NCI-H2081 treated with DMSO at 0.1 percent for 48 hours (cell line): Measurements from ENCODE around the gene THAP11.
A peak's percentile ranks its signal among the peaks of the same experiment; 100 is the strongest.

ENCODE experiments used
- DNase-seq: peaks from one replicate; lab custom pipeline; 2025; lab: John Stamatoyannopoulos, UW

THAP11 gene

GRCh38 chr16:67841816-67842508 lies at the start of gene THAP11:
TSS of gene THAP11 (plus strand) at chr16:67842320. CDS start at chr16:67842555, 235 bp downstream.
- peak; percentile 68 for DNase-seq

DNA sequence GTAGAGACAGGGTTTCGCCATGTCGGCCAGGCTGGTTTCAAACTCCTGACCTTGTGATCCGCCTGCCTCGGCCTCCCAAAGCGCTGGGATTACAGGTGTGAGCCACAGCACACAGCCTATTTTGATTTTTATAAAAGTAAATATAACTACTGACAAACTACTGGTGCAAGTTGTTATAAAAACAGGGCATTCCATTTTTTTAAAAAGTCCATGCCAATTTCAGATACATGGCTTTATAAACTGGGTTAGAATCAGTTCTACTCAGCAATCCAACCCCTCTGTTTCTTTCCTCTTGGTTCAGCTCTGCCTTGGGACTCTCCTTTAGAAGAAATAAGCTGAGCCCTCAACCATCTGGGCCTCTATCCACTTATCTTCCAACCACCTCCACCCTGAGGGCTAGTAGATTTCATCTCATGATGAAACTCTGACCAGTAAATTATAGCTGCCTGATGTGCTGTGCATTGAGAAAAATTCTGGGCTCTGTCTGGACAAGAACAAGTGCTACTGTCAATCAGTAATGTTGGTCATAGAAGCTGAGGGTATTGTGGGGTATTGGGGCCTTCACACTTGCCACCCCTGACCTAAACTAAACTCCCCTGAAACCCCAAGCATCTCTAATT lies 45.9 kb upstream of the THAP11 start:
- DNase-seq: no peak

- DNase-seq: no peak
Measured at GRCh38 chr16:67800338-67800926, 41.7 kb upstream of the THAP11 start.

DNA sequence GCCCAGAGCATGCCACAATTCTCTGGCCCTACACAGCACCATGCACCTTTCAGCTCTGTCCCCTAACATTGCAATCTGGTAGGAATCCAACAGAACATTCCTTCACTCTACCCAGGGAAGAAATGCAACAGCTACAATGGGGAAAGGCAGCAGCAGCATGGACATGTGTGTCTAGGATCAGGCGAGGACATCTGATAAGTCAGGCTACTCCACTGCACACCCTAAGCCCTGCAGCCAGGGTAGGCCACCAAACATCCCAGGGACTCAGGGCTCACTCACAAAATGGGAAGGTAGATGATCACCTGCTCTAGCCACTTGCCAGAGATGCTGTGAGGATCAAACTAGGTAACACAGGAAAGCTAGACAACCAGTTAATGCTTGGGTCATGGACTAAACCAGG lies 40.9 kb upstream of the THAP11 start:
- DNase-seq: no peak

GRCh38 chr16:67801883-67802282 lies 40.2 kb upstream of the THAP11 start:
- no peak for DNase-seq

GRCh38 chr16:67803894-67804293 lies 38.2 kb upstream of the THAP11 start:
- no peak for DNase-seq

DNA sequence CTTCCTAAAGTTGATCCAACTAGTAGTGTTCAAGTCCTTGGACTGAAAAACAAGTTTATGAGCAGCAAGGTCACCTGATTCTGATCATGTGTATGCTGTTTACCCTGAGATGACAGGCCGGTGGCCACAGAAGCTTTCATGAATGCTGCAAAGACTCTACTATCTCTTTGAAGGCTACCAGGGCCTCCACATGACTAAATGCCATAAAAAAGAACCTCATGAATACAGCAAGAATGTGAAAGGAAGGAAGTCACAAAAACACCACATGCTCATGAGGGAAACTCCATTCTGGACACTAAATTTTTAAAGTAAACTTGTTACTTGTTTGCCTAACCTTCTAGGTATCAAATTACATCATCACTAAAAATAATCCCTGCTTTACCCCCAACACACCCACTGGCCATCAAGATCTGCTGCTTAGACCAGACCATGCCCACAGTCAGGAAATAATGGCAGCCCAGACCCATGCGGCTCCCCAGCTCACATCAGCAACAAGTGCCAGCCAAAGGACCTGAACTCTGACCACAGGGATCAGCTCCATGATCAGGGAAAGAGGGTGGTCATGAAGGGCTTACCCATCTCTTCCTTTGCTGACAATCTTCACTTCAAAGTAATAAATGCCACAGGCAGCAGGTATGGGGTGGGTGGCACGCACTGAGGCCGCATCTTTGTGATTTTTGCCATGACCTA lies 37.1 kb upstream of the THAP11 start:
- DNase-seq: no peak

DNA sequence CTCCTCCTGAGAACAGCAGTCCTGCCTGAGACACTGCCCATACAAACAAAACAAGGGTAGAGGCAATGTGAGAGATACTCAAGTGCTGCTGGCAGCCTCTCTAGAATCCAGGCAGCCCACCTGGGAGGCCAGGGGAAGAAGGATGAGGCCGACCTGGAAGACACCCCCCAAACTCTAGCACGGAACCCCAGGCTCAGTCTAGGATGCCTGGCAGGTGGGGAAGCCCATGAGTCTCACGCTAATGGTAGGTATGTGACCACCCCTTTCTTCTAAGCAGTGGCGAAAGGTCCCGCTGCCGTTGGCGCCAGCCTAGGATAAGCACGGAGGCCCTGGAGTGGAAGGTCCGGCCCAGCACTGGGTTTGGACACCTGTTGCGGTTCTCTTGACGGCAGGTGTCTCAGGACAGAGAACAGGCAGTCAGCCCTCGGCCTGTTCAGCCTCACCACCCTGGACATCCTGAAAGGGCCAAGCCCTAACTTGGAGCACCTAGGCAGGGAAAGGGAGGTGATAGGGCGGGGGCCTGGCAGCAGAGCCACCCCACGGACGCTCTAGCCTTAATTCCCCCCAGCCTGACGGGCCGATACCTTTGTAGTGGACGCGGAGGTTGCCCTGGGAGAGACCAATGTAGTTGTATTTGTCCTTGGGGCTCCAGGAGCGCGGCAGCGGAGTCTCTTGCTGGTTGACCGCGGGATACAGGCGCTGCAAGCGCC lies 36.2 kb upstream of the THAP11 start:
- no peak for DNase-seq

- peak; percentile 90 for DNase-seq
Measured at GRCh38 chr16:67806428-67807147, 35.5 kb upstream of the THAP11 start, which contains the start of the genes RANBP10 and TSNAXIP1. TSS of gene RANBP10 (minus strand) at chr16:67806560. CDS start at chr16:67806536, 24 bp downstream. TSS of gene TSNAXIP1 (plus strand) at chr16:67806889. CDS start at chr16:67807150, 261 bp downstream.

DNA sequence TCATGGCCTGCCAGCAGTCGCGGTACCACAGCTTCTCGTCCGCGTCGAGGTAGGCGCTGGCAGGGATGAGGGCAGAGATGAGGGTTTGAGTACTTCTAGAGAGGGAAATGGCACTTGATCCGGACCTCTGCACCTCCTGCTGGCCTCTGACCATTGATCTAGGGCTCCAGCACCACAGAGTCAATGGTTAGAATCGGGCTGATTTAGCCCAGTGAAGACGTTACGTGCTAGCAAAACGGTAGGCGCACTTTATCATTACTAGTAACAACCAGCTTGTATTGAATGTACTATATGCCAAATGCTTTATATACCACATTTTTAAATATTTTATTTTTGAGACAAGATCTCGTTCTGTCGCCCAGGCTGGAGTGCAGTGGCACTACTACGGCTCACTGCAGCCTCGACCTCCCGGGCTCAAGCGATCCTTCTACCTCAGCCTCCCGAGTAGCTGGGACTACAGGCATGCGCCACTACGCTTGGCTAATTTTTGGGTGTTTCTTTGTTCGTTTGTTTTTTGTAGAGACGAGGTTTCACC lies 34.9 kb upstream of the THAP11 start:
- no peak for DNase-seq

DNA sequence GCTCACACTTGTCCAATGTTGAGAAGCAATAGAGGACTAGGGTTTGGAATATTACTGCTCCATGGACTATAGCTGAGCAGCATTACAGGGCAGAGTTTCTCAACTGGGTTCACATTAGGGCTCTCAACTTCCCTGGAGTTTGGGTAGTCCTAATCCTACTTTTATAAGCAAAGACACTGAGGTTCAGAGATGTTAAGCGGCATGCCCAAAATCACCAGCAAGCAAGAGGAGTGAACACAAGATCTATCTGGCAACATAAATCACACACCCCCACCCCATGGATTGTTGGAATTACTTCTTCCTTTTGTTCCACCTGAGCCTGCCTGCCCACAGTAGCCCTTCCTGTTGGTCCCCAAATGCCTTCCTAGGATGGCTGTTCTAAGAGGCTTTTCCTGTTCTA lies 30.2 kb upstream of the THAP11 start:
- DNase-seq: no peak

GRCh38 chr16:67814567-67814966 lies 27.6 kb upstream of the THAP11 start:
- no peak for DNase-seq

- no peak for DNase-seq
Measured at GRCh38 chr16:67820608-67821259, 21.4 kb upstream of the THAP11 start.

DNA sequence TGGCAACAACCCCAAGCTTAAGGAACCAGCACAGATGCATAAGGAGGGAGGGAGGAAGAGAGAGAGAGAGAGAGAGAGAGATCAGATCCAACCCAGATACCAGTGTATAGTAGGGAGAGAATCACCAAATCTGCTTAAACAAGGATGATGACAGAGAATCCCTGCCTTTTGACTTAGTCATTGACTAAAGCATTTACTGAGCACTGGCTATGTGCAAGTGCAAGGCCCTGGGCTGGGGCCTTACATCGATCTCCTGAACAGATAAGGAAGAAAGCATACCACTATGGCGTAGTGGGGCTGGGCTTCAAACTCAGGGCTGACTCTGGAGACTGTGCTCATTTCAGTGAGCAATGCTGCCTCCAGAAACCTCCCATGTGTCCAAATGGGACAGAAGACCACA lies 19.6 kb upstream of the THAP11 start:
- DNase-seq: no peak

GRCh38 chr16:67825119-67825518 lies 17.0 kb upstream of the THAP11 start:
- DNase-seq: no peak

DNA sequence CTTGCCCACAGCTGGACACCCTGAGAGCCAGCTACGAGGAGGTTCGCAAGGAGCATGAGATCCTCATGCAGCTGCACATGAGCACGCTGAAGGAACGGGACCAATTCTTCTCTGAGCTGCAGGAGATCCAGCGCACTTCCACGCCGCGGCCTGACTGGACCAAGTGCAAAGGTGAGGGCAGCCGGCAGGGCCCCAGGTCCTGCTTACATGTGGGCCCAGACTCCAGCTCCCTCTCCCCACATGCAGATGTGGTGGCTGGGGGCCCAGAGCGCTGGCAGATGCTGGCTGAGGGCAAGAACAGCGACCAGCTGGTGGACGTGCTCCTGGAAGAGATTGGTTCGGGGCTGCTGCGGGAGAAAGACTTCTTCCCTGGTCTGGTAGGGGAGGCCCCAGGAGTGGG lies 16.2 kb upstream of the THAP11 start:
- no peak for DNase-seq

GRCh38 chr16:67828651-67829050 lies 13.5 kb upstream of the THAP11 start:
- DNase-seq: no peak

DNA sequence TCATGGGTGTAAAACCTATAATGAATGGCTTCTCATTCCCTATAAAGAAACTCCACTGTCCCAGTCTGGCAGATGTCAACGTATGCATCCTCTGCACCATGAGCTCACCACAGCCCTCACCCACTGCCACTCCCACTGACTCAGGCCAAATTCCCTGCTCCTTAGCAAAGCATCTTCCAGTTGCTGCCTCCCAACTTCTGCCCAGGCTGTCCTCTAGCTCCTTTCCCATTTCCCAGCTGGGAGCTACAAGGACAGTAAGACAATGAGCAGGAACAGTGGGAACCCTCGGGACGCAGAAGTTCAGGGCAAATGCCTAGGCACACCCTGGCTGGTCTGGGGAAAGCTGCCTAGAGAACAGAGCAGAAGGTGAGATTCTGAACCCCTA lies 9.1 kb upstream of the THAP11 start:
- DNase-seq: no peak

DNA sequence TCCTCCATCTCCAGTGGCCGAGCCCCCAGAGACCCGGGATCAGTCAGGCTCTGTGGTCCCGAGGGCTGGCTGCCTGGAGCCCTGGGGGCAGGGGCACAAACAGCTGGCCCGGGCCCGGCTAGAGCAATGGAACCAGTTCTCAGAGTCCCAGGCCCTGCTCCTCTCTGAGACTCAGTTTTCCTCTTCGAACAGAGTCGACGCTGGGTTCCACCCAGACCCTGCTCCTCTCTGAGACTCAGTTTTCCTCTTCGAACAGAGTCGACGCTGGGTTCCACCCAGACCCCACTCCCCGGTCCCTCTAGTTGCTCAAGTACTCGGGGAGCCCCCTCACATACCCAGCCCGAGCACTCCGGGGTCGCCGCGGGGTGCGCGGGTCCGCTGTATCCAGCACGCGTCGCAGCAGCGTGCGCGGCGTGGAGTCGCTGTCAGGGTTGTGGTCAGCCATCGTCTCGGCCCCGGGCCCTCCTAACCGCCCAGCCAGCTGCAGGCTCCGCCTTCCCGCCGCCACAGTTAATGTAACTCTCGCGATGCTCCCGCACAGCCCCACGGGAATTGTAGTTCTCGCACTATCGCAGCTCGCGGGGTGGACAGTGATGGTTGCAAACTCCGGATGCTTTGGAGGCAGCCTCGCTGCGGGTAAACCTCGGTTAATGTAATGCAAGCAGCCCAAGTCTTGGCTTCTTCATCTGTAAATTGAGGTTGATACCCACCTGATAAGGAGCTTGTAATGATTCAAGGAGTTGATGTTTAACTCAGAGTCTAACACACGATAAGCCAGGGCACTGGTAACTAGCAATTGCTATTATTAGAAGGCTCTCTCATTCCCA lies 8.5 kb upstream of the THAP11 start:
- peak; percentile 28 for DNase-seq

- DNase-seq: no peak
Measured at GRCh38 chr16:67834242-67834614, 7.9 kb upstream of the THAP11 start.
